GM21786 (cell line): ENCODE data around the gene TDP1.
"Not testable (repeated sequence)": the region's sequence is repeated elsewhere in the genome, so short reads cannot be mapped to it uniquely, and the experiment has no call there.

Source experiments
- ATAC-seq: cut with Tn5 transposase; IDR thresholded peaks from one replicate; pipeline ENCODE4 v1.9.1; 2021; ENCODE audit not compliant: unreplicated experiment

TDP1 gene

DNA sequence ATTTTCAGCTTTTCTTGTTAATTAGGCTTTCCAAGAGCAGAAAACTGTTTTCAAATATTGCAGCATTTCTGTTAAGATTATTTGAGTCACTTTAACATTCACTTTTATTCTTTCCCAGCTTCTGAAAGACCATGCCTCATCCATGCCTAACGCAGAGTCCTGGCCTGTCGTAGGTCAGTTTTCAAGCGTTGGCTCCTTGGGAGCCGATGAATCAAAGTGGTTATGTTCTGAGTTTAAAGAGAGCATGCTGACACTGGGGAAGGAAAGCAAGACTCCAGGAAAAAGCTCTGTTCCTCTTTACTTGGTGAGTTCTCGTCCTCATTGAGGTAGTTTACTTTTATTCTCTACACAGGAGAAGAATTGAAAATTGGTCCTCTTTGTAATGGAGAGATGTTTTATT is 33.1 kb downstream of the TDP1 start:
- ATAC-seq: no peak

DNA sequence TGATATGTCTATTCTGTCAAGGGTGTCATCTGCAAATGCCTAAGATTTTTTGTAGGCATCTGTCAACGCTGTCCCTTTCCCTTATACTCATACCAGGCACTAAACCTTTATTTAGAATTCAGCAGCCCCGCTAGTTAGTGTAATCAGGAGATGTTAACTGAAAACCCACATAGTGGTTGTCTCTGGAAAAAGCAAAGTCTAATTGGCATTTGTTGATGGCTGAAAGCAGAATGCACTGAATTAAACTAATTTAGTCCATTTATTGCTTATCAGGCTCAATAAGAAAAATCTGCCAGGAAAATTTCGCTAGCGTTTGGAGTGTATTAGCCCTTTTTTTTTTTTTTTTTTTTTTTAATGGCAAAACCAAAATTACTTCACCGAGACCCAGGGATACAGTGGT is 34.5 kb downstream of the TDP1 start:
- ATAC-seq: no peak

DNA sequence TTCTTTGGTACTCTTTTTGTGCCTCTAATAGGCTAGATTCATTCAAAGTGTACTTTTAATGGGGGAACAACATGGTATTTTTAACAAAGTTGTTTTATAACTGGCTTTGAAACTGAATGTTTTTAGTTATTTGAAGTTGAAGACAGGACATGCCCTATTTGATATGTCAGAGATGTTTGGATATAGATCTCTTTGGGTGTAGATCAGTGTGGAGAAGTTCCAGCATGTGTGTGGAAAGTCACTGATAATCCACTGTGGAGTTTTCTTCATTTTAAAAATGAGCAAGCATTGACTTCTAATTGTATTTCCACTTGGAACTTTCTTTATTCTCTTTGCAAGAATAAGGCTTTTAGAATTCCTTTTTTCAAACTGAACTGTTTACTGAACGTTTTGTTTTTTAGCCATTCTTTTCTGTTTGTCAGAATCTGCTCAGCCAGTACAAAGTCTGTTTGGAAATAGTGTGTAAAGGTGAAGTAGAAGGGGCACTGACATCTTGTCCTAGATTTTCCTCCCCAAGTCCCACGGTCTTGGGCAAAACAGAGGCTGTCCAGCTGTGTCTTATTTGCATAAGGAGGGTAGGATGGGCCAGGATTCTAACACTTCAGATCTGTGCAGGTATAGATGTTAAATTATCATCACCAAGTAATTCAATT is 35.0 kb downstream of the TDP1 start:
- ATAC-seq: no peak

DNA sequence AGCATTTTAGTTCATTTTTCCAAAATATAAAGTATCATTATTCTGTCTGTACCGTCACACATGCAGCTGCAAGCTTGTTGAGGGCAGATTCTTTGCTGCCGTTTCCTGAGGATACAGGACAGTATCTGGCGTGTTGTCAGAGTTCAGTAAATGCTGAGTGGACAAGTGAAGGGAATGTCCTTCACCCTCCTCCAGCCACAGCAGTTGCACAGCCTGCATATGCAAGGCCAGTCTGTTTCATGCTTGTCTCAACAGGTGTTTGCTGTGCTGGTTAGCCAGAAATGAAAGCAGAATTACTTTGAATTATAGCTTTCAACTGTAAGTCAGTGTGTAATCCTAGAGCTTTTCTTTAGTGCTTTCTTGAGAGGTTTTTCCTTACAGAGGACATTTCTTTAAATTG is 36.5 kb downstream of the TDP1 start:
- ATAC-seq: no peak

DNA sequence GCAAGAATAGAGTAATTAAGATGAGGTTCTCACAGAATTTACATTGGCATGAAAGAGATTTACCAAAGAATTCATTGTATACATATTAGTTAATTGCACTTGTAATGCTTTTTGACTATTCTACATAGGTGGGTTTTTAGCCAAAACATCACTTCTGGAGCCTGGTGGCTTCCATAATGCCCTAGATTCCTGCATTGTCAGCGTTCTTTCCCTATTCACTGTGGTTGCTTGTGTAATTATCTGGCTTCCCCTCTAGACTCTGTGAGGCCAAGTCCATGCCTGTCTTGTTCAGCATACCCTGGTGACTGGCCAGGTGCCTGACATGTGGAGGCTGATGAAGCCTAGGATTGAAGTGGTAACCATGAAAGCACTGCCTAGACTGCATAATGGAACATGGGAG is 41.2 kb downstream of the TDP1 start:
- no peak for ATAC-seq

DNA sequence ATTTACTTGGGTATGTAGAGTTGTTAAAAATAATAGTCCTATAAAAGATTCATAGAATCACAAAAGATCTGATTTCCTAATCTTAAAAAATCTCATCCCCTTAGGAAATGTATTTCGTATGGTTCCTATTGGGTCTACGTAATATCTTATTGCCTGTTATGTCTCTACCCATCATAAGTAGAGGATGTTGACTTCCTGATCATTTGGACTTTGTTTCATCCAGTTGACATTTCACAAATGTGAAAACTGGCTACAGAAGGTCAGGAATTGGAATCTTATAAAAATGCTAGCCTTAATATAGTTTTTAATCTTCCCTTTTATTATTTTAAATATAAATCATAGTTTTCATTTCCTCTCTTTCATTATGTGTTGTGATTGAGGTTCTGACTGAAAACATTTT is 45.2 kb downstream of the TDP1 start:
- no peak for ATAC-seq

DNA sequence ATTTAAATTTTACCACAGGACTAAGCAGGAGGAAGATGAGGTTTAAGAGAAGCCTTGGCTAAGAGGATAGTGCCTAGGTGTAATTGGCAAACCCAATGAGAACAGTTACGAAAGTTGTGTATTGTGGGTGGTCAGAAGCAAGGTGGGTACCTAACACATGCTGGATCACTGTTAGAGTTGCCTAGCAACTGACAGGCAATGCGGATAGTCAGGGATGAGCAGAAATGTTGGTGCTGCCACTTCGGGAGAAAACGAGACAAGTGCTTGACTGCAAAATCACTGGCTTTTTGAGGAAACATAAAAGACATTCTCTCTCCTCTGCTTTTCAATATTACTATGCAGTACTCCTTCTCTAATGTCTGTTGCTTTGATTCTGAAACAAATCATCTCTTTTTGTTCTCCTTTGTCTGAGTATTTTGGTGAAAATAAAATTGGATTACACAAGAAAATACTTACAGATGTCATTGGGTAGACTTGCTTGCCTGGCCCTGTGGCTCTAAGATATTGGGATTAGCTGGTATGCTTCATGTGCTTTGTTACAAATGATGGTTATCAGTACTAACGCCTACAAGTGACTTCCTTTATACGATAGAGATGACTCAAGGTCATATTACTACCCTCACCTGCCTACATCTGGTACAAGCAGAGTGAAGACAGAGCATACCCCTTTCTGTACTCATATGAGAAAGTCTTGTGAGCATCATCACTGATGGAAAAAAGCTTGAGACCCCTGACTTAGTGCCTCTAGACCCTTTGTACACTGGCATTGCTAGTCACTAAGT is 48.0 kb downstream of the TDP1 start:
- ATAC-seq: no peak

DNA sequence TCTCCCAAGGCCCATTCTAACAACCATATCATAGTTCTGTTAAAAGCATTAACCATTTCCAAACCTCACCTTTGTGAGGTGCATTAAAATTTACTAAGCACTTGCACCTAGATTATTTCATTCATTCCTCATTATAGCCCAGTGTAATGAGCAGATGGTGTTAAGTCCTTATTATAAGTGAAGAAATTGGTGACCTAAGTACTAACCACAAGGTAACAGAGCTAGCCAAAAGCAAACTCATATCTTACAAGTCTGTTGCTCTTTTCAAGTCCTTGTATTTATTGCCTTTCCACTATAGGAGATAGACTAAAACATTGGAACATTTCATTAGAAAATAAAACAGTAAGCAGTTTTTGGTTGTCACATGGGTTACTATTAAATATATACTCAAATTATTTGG is 49.7 kb downstream of the TDP1 start:
- no peak for ATAC-seq

DNA sequence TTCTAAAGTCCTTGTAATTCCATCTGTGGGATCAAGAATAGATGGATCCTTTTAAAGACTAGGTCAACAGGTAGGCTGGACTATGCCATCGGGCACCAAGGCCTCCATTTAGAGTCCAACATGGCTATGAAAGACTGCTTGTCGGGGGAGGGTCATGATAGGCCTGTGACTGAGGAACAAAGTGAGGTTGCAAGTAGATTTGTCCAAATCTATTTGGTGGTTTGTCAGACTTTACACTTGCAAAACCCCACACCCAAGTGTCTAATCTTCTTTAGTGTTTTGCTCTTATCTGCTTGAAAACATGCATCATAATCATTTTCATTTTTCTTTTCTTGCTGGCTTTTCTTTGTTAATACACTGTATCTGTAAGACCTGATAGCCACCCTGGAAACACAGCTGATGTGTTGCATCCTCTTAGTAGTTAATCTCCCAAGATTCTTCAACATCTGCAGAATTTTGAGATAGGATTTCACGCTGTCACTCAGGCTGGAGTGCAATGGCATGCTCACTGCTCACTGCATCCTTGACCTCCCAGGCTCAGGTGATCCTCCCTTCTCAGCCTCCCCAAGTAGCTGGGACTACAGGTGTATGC is 50.3 kb downstream of the TDP1 start:
- ATAC-seq: no peak

DNA sequence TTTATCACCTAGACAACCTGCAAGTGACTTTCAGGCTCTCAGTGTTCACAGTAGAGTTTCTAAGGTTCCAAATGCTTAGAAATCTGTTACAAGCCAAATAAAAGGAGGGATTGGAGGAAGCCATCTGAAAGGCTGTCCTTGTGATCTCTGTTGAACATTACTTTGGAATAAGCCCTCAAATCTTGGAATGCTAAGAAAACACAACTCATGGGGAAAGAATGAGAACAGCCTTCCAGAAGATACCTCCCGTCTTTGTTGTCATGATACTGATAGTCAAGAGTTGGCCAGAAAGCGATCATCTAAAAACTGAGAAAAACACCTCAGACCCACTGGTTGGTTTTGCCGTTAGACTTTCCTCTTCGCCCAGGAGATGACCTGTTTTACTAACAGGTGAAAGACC is 61.6 kb downstream of the TDP1 start:
- ATAC-seq: no peak

DNA sequence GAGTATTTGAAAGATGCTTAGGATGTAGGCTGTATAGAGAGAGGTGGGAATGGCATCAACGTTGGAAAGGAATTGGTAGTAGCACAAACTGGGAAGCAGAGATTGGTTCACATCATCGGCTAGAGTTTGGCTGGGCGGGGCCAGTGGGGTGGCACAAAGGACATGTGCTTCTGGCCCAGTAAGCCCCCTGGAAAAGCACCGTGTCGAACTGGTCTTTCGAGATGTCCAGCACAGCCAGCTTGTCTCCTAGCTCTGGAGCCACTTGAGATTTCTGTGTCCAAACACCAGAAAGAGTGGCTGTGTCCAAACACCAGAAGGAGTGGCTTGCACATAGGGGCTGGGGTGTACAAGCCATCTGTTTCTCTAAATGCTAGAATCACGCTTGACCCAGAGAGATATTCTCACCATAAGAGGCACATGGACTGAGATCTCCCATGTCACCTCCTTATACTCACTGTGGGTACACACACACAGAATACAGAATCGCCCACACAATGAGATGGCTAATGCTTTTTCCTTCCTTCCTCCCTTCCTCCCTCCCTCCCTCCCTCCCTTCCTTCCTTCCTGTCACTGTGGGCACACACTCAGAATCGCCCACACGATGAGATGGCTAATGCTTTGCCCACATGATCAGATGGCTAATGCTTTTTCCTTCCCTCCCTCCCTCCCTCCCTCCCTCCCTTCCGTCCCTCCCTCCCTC is 64.2 kb downstream of the TDP1 start:
- ATAC-seq: no peak

DNA sequence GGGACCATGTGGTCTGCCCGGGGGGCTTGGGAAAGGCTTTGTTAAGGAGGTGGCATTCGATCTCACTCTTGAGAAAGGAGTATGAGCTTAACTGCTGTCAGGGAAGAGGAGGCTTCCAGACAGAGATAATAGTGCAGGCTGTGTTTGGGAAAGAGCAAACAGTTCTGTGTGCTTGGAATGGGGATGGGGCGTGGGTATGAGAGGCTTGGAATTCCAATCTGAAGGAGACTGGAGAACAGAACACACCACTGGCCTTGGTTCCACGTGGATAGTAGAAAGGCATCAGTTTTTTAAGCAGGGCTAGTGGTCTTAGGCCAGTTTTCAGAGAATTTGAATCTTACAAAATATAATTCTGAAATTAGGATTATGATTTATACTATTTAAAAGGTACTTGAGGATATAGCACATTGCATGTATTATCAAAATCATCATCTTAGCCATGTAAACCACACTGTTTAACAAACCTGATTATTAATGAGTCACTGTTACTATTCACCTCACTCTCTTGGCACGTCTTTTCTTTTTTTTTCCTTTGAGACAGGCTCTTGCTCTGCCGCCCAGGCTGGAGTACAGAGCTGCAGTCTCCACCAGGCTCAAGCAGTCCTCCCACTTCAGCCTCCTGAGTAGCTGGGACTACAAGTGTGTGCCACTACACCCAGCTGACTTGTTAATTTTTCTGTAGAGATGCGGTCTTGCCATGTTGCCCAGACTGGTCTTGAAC is 67.6 kb downstream of the TDP1 start:
- no peak for ATAC-seq

DNA sequence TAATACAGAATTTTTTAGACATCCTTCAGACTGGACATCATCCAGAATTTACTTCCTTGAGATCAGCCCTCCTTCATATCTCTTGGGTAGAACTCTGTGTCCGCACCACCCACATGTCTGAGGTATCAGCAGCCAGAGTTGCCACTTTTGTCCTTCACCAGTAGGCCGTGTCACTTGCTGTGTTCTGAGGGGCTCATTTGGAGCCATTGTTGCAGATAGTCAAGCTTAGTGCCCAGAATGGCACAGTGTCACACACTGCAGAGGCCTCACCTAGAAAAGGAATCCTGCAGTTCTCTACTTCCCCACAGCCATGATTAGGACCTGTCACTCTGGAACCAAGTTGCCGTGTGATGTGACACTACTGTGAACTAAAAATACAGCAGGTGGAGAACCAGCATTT is 69.2 kb downstream of the TDP1 start:
- no peak for ATAC-seq

DNA sequence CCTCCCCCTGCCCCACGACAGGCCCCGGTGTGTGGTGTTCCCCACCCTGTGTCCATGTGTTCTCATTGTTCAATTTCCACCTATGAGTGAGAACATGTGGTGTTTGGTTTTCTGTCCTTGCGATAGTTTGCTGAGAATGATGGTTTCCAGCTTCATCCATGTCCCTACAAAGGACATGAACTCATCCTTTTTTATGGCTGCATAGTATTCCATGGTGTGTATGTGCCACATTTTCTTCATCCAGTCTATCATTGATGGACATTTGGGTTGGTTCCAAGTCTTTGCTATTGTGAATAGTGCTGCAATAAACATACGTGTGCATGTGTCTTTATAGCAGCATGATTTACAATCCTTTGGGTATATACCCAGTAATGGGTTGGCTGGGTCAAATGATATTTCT is 70.9 kb downstream of the TDP1 start:
- ATAC-seq: not testable (repeated sequence)

DNA sequence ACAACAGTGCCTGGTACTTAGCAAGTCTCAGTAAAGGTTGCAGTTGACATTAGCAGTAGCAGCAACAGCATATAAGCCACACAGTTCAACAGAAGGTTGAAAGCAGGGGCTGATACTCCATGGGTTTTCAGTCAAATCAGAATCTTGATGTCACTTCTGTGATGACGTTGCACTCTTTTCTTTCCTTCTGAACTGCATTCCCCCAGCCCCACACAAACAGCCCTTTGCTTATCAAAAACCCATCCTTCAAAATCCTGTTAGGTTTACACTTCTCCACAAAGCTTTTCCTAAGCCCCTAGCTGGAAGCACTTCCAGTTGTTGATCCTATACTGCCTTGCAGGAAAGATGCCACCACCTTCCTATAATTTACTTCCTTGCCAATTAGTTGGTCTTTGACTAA is 72.1 kb downstream of the TDP1 start:
- no peak for ATAC-seq

DNA sequence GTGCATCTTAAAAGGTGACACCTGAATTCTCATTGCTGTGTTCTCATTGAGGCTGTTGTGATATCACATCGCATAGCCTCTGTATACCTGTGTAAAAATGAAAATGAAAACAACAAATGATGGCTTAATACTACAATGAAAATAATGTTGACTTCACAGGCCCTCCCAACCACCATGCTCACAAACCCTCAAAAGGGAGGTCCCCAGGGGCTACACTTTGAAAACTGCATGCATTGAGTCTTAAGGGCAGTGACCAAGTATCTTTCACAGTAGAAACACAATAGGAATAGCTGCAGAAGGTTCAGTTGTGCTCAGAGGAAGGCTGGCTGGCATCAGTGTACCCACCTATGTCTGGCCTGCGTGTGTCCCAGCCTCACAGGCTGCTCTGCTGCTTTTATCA is 78.4 kb downstream of the TDP1 start:
- no peak for ATAC-seq

DNA sequence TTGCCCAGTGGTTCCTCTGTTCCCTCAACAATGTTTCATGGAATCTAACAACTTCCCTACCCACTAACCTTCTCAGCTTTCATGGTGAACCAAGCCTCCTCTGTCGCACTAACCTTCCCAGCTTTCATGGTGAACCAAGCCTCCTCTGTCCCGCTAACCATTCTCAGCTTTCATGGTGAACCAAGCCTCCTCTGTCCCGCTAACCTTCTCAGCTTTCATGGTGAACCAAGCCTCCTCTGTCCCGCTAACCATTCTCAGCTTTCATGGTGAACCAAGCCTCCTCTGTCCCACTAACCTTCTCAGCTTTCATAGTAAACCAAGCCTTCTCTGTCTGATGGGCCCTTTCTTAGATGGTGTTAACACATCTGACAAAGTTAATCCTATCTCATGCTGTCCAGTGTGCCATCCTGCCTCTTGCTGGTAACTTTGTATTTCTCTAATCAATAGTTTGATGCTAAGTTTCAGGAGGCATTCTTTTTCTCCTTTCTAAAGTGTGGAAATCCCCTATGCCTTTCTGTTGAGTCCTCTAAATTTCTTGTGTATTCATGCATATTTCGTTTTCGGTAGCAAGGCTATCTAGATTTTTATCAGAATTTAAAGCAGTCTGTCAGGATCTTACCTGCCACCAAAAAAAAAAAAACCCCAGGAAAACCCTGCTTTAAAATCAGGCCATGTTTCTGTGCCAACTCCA is 79.3 kb downstream of the TDP1 start:
- ATAC-seq: no peak

DNA sequence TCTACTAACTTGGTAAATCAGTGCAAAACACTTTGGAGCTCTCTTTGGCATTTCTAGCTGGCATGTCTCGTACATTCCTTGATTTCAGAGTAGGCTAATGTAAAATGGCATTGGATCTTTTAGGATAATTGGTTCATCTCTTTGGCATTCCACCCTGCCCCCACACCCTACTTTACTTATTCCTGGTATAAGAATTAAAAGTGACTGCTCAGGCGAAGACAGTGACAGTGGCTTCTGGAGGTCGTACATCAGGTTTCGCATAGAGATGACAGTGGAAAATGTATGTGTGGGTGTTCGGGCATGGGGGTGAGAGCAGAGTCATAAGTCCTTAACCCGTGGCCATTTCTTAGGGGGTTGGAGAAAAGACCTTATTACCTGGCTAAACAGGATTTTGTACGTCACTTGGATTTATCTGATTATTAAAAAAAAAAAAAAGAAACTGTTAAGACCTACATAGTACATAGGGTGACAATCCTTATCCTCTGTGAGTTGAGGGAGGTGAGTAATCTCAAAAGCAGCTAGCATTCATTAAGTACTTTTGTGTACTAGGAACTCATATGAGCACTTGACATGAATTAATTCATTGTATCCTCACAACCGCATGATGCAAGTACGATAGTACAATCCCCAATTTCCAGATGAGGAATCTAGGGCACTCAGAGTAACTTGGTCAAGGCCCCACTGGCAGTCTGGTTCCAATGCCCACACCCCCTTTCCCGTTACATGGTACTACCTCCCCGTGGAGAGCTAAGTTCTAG is 83.7 kb downstream of the TDP1 start:
- no peak for ATAC-seq

DNA sequence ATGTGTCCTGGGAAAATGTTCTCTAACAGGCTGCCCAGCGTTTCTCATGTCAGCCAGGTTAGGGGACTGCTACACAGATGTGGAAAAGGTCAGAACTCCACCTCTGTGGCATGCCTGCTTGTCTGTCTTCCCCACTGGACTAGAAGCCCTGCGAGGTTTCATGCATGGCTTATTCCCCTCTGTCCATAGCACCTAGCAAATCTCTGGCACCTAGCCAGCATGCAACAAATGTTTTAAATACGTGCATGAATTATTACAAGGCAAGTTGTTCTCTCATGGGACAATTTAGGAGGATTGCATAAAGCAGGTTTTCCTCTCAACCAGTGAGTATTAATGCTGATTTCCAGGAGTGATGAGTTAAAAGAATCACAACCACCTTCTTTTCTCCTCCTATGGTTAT is 84.7 kb downstream of the TDP1 start:
- ATAC-seq: no peak
